ENCODE measurements around the gene SH3BGR. TPM values are rescaled to one million over a fixed set of nuclear protein-coding genes. Genes with fewer than 3 reads are reported as not detected.

Gene SH3BGR
- total RNA-seq, 1 donor = 1.4 TPM

DNA sequence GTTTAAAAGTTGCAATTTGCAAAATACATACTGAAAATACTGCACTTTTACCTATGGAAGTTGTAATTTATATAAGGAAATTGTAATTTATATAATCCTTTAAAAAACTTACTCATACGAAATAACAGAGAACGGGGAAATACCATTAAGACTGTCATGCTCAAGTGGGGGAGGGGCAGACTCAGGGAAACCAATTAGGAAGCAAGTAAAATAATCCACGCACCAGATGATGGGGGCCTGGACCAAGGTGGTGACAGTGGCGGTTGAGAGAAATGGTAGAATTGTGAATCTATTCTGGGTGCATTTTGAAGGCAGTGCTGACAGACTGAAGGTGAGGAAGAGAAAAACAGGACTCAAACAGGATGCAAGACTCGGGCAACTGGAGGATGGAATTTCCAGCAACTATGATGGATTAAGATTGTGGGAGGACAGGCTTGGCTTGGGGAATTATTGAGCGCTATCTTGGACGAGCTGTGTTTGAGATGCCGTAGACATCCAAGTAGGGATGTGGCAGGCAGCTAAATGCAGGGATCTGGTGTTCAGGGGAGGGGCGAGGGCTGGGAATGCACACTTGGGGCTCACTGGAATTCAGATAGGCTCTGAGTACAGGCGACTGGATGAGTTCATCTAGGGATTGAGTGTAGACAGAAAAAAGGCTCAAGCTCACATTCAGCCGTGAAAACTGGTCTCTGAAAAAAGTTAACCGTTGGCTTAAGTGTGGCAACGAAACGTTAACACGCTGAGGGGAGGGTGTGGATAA lies 7.2 kb upstream of the SH3BGR start:
- Histone ChIP-seq H3K4me2 (ENCODE audit: insufficient read depth, low read length) (peak overlapping the region; percentile 81), H3K4me1 (ENCODE audit: insufficient read depth, low read length) (peaks cover 11% of the 10 kb centered on the region), H3K27ac (ENCODE audit: low read depth, low read length) (peak overlapping the region; percentile 93), H3K27me3 (ENCODE audit: insufficient read depth, low read length) (peaks cover 3% of the 10 kb centered on the region), H3K4me3 (ENCODE audit: insufficient read depth, low read length) (peak overlapping the region; percentile 98), H3K9me3 (ENCODE audit: low read depth, low read length) (no peaks in the 10 kb centered on the region), H2AFZ (ENCODE audit: low read length) (peak overlapping the region; percentile 95), H3K36me3 (ENCODE audit: insufficient read depth, low read length) (no peaks in the 10 kb centered on the region), H4K20me1 (ENCODE audit: insufficient read depth, low read length) (no peaks in the 10 kb centered on the region), H3K79me2 (ENCODE audit: insufficient read depth, low read length) (no peaks in the 10 kb centered on the region)
- TF ChIP-seq, protein P1, sequence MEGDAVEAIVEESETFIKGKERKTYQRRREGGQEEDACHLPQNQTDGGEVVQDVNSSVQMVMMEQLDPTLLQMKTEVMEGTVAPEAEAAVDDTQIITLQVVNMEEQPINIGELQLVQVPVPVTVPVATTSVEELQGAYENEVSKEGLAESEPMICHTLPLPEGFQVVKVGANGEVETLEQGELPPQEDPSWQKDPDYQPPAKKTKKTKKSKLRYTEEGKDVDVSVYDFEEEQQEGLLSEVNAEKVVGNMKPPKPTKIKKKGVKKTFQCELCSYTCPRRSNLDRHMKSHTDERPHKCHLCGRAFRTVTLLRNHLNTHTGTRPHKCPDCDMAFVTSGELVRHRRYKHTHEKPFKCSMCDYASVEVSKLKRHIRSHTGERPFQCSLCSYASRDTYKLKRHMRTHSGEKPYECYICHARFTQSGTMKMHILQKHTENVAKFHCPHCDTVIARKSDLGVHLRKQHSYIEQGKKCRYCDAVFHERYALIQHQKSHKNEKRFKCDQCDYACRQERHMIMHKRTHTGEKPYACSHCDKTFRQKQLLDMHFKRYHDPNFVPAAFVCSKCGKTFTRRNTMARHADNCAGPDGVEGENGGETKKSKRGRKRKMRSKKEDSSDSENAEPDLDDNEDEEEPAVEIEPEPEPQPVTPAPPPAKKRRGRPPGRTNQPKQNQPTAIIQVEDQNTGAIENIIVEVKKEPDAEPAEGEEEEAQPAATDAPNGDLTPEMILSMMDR (IDR thresholded peaks at IDR 0.05; ENCODE audit: extremely low read depth, low read depth, low read length) = no peak
- DNase-seq (ENCODE audit: insufficient read length, low spot score, missing footprints) = no peak

DNA sequence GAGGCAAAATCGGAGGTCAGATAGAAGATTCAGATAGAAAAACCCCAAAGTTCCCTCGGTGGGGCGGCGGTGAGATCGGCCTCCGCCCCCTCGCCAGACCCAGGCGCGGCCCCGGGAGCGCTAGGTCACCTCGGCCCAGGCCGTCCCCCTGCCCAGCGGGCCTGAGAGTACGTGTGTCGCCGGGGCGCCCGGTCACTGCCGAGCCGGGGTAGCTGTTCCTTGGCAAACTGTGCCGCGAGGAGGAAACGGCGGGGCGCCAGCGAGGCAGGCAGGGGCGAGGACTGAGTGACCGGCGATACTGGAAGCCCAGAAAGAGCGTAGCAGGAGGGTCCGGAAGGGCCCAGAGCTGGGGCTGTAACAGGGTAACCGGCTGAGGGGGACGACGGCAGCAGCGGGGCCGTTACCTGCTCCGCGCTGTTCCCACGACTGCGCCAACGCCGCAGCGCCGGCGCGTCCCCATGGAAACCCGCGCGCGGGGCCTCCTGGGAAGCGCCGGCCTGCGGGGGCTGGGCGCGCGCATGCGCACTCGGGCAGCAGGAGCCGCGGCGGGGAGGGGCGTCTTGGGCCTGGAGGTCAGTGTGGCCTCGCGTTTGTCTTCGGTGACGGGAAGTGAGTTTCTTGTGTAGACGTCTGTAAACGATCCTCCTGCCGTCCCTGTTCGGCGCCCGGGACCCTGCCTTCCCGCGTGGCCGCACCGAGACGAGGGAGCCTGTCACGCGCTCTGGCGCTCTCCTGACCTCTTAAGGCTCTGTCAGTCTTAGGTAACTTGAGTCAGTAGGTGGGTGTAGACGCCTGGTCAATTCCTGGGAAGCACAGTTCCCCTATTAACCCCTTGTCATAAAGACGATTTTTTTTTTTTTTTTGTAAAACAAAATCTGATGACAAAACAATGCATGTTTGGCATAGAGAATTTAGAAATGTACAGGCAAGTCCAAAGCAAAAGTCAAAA lies 6.2 kb upstream of the SH3BGR start, which contains the start of gene LCA5L:
TSS of gene LCA5L (minus strand) at position 458 of the 949 bp plus-strand sequence. CDS start 17,285 bp downstream, outside the sequence.
- H3K4me1 ChIP-seq (ENCODE audit: insufficient read depth, low read length) = peaks cover 11% of the 10 kb centered on the region
- H3K79me2 ChIP-seq (ENCODE audit: insufficient read depth, low read length) = no peaks in the 10 kb centered on the region
- peak; percentile 99 for DNase-seq (ENCODE audit: insufficient read length, low spot score, missing footprints)
- H3K36me3 ChIP-seq (ENCODE audit: insufficient read depth, low read length) = no peaks in the 10 kb centered on the region
- H2AFZ ChIP-seq (ENCODE audit: low read length) = peak within 1 kb of the TSS; percentile 97
- H3K27ac ChIP-seq (ENCODE audit: low read depth, low read length) = peak within 1 kb of the TSS; percentile 93
- H3K9me3 ChIP-seq (ENCODE audit: low read depth, low read length) = no peaks in the 10 kb centered on the region
- H3K4me3 ChIP-seq (ENCODE audit: insufficient read depth, low read length) = peak within 1 kb of the TSS; percentile 98
- no peaks in the 10 kb centered on the region for H4K20me1 ChIP-seq (ENCODE audit: insufficient read depth, low read length)
- peaks cover 7% of the 10 kb centered on the region for H3K27me3 ChIP-seq (ENCODE audit: insufficient read depth, low read length)
- H3K4me2 ChIP-seq (ENCODE audit: insufficient read depth, low read length) = peak within 1 kb of the TSS; percentile 81
- TF ChIP-seq, protein P1 (IDR thresholded peaks at IDR 0.05; ENCODE audit: extremely low read depth, low read depth, low read length) = no peak

DNA sequence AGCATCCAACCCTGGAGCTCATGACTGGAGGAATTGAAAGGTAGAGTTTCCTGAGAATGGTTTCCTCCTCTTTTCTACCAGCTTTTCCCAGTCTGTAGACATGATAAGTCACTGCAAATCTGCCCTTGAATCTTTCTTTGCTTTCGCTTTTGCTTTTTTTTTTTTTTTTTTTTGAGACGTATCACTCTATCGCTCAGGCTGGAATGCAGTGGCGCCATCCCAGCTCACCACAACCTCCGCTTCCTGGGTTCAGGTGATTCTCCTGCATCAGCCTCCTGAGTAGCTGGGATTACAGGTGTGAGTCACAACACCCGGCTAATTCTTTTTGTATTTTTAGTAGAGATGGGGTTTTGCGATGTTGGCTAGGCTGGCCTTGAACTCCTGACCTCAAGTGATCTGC lies 4.5 kb upstream of the SH3BGR start:
- Histone ChIP-seq H3K4me1 (ENCODE audit: insufficient read depth, low read length) (peaks cover 11% of the 10 kb centered on the region), H4K20me1 (ENCODE audit: insufficient read depth, low read length) (no peaks in the 10 kb centered on the region), H3K27me3 (ENCODE audit: insufficient read depth, low read length) (peaks cover 8% of the 10 kb centered on the region), H2AFZ (ENCODE audit: low read length) (no peak overlapping the region), H3K27ac (ENCODE audit: low read depth, low read length) (no peak overlapping the region), H3K9me3 (ENCODE audit: low read depth, low read length) (no peaks in the 10 kb centered on the region), H3K4me2 (ENCODE audit: insufficient read depth, low read length) (no peak overlapping the region), H3K36me3 (ENCODE audit: insufficient read depth, low read length) (no peaks in the 10 kb centered on the region), H3K79me2 (ENCODE audit: insufficient read depth, low read length) (no peaks in the 10 kb centered on the region), H3K4me3 (ENCODE audit: insufficient read depth, low read length) (no peak overlapping the region)
- no peak for DNase-seq (ENCODE audit: insufficient read length, low spot score, missing footprints)
- TF ChIP-seq, protein P1 (IDR thresholded peaks at IDR 0.05; ENCODE audit: extremely low read depth, low read depth, low read length) = no peak
